DND-41 (cell line): ENCODE results near the gene S100A14.

ENCODE experiments used
- EZH2 ChIP-seq: IDR thresholded peaks from 3 replicates; pipeline ENCODE4 v1.6.1; 2012; ENCODE audit warnings: borderline replicate concordance, low read depth, mild to moderate bottlenecking, moderate library complexity, low read length, inconsistent platforms; ENCODE audit not compliant: severe bottlenecking
- TF ChIP-seq, protein P1 (sequence below): IDR thresholded peaks from 2 replicates; pipeline ENCODE4 v1.5.1; 2012; ENCODE audit warnings: borderline replicate concordance, low read length, moderate library complexity, mild to moderate bottlenecking; ENCODE audit not compliant: poor library complexity, severe bottlenecking; ENCODE audit errors: extremely low read depth

DNA sequence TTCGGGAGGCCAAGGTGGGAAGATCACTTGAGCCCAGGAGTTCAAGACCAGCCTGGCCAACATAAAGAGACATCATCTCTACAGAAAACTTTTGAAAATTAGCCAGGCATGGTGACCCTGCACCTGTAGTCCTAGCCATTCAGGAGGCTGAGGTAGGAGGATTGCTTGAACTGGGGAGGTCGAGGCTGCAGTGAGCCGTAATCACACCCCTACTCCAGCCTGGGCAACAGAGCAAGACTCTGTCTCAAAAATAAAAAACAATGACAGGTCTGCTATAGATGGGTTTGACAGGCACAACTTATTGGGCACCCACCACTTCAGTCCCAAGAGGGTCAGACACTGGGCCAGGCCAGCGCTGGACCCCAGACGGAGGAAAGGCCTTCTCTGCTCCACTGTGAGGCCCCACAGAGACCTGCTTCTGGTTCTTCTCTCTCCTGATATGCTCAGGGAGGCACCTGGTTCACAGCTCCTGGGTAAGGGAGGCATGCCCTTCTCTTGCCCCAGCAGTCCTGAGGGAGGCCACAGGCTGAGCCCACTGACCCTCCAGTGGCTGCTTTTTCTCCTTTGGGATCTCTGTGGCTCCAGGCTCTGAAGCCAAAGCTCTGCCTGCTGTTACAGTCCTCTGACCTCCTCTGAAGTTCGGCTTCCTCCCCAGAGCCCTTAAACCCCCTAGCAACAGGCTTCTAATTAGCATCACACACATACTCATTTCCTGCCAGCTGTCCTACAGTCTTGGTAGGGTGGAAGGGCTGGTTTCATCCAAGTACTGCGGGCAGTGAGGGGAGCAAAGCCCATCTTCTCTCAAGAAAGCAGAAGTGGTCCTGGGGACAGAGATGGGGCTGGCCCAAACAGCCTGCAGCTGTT lies 17.6 kb downstream of the S100A14 start:
- TF ChIP-seq EZH2 = no peak
- TF ChIP-seq, protein P1, sequence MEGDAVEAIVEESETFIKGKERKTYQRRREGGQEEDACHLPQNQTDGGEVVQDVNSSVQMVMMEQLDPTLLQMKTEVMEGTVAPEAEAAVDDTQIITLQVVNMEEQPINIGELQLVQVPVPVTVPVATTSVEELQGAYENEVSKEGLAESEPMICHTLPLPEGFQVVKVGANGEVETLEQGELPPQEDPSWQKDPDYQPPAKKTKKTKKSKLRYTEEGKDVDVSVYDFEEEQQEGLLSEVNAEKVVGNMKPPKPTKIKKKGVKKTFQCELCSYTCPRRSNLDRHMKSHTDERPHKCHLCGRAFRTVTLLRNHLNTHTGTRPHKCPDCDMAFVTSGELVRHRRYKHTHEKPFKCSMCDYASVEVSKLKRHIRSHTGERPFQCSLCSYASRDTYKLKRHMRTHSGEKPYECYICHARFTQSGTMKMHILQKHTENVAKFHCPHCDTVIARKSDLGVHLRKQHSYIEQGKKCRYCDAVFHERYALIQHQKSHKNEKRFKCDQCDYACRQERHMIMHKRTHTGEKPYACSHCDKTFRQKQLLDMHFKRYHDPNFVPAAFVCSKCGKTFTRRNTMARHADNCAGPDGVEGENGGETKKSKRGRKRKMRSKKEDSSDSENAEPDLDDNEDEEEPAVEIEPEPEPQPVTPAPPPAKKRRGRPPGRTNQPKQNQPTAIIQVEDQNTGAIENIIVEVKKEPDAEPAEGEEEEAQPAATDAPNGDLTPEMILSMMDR = no peak
